K562 (cell line): ENCODE measurements around the gene DPP10. TPM values are rescaled to one million over a fixed set of nuclear protein-coding genes. Genes with fewer than 3 reads are reported as not detected.

Experiments used
- ATAC-seq: fragments of 200-7000 bp; cut with Tn5 transposase; 3 replicates; pipeline ENCODE4 v1.9.1; 2020; ENCODE audit warnings: moderate library complexity
- BruUV-seq: library from RNA; stranded (reverse); fragments of 400-500 nt; replicated peaks from 2 replicates; lab custom pipeline; 2021; lab: Mats Ljungman, UMichigan
- CTCF ChIA-PET: fragments of 300-600 bp; formaldehyde crosslinking; extraction: SDS; loops from one replicate; lab custom pipeline; 2021; ENCODE audit warnings: low intra/inter-chr PET ratio; lab: Yijun Ruan, JAX
- POLR2A ChIA-PET: fragments of 300-600, 350-650 bp; sonication (Branson Sonifier 250); formaldehyde crosslinking; extraction: SDS; loops from one replicate; lab custom pipeline; 2021; ENCODE audit warnings: antibody characterized with exemption, inconsistent platforms; lab: Yijun Ruan, JAX
- DNase-seq, 4 experiments: peaks; one replicate each; pipeline versions ENCODE4 v3.0.0 to v3.0.0-alpha.2; 2011 to 2018; ENCODE audit warnings: low spot score in 3 of 4, mixed read lengths in 3 of 4; ENCODE audit errors: extremely low read depth in 1 of 4
- FAIRE-seq: peaks from 2 replicates; lab custom pipeline; 2011; peaks lifted over from hg19 to GRCh38; lab: Jason Lieb, UNC
- H2AFZ ChIP-seq: 2 replicates; pipeline ENCODE4 v1.6.0; 2011; ENCODE audit warnings: low read depth, low read length, control low read depth, inconsistent platforms
- H3K27ac ChIP-seq: fragments of 200-600 bp; 3 replicates; pipeline ENCODE4 v1.8.0; 2011; ENCODE audit warnings: low read depth, mild to moderate bottlenecking, control low read depth, inconsistent platforms, low read length, moderate library complexity, mixed read lengths; ENCODE audit errors: extremely low read depth
- H3K27me3 ChIP-seq, 2 experiments: fragments of 300-600 bp in 1 of 2; 2 replicates in 1 of 2; 3 replicates in 1 of 2; pipeline versions ENCODE4 v1.6.0 to v1.8.0; 2011; ENCODE audit warnings: inconsistent platforms in 2 of 2, low read length in 2 of 2, mild to moderate bottlenecking in 1 of 2, mixed read lengths in 1 of 2, moderate library complexity in 1 of 2; ENCODE audit not compliant: control insufficient read depth in 2 of 2, insufficient read depth in 2 of 2
- H3K36me3 ChIP-seq: fragments of 300-600 bp; 3 replicates; pipeline ENCODE4 v1.8.0; 2011; ENCODE audit warnings: mild to moderate bottlenecking, low read length, inconsistent platforms; ENCODE audit not compliant: control insufficient read depth, insufficient read depth
- H3K4me1 ChIP-seq, 2 experiments: fragments of 200-600 bp in 1 of 2; replicated peaks in 1 of 2; 2 replicates in 1 of 2; 3 replicates in 1 of 2; pipeline versions ENCODE4 v1.5.1 to v1.8.0; 2011; ENCODE audit warnings: inconsistent platforms in 2 of 2, low read length in 2 of 2, mild to moderate bottlenecking in 1 of 2, mixed read lengths in 1 of 2, moderate library complexity in 1 of 2; ENCODE audit not compliant: control insufficient read depth in 2 of 2, insufficient read depth in 2 of 2
- H3K4me2 ChIP-seq: 2 replicates; pipeline ENCODE4 v1.6.1; 2011; ENCODE audit warnings: low read length, control low read depth, inconsistent platforms, mixed read lengths; ENCODE audit not compliant: insufficient read depth
- H3K4me3 ChIP-seq: fragments of 200-600 bp; sonication (generic), shearing (Covaris generic); 2 replicates; pipeline ENCODE4 v1.5.1; 2016; ENCODE audit warnings: control low read depth, inconsistent platforms
- H3K79me2 ChIP-seq: fragments of 200-600 bp; 3 replicates; pipeline ENCODE4 v1.8.0; 2011; ENCODE audit warnings: low read length, inconsistent platforms; ENCODE audit not compliant: control insufficient read depth, insufficient read depth
- H3K9ac ChIP-seq, 2 experiments: 2 replicates each; pipeline versions ENCODE4 v1.6.0 to v1.6.1; 2011; ENCODE audit warnings: low read depth in 2 of 2, low read length in 2 of 2, control low read depth in 1 of 2, inconsistent platforms in 1 of 2, mild to moderate bottlenecking in 1 of 2, mixed read lengths in 1 of 2; ENCODE audit not compliant: insufficient read depth in 1 of 2
- H3K9me1 ChIP-seq: one replicate; pipeline ENCODE4 v1.6.0; 2011; ENCODE audit warnings: inconsistent platforms, mild to moderate bottlenecking, low read length, moderate library complexity; ENCODE audit not compliant: control insufficient read depth, insufficient read depth
- H3K9me3 ChIP-seq: replicated peaks from 2 replicates; pipeline ENCODE4 v1.5.1; 2011; ENCODE audit warnings: low read depth, low read length, inconsistent platforms; ENCODE audit not compliant: control insufficient read depth, insufficient read depth
- H4K20me1 ChIP-seq: replicated peaks from 2 replicates; pipeline ENCODE4 v1.6.1; 2011; ENCODE audit warnings: low read length, inconsistent platforms, mixed read lengths; ENCODE audit not compliant: control insufficient read depth, insufficient read depth
- GATAD2A ChIP-seq: fragments of 450-650 bp; IDR thresholded peaks from 2 replicates; pipeline ENCODE4 v1.6.1; 2017
- NR3C1 ChIP-seq: sonication (generic); formaldehyde crosslinking; IDR thresholded peaks from 2 replicates; pipeline ENCODE4 v1.8.1; 2022; ENCODE audit warnings: missing genetic modification reagents
- SETDB1 ChIP-seq: IDR thresholded peaks from one replicate; pipeline ENCODE4 v1.6.1; 2012; ENCODE audit warnings: low read length, control low read depth, inconsistent platforms
- U2AF1 ChIP-seq: fragments of 200-400 bp; formaldehyde crosslinking; optimal IDR thresholded peaks from 2 replicates; pipeline ENCODE3; 2017; ENCODE audit warnings: mild to moderate bottlenecking, low read depth, low read length, moderate library complexity
- ZKSCAN1 ChIP-seq: fragments of 150-350 bp; IDR thresholded peaks from 2 replicates; pipeline ENCODE4 v1.6.1; 2016; ENCODE audit warnings: low read depth, low read length
- ZNF224 ChIP-seq: sonication (generic); formaldehyde crosslinking; IDR thresholded peaks from 2 replicates; pipeline ENCODE4 v1.8.0; 2022; ENCODE audit warnings: mild to moderate bottlenecking, missing genetic modification reagents
- WGBS: fragments of 100-300 bp; shearing (Covaris generic); methylation state at CpG from one replicate; pipeline ENCODE4 v1.1.6; 2016; ENCODE audit warnings: low coverage, mixed read lengths; ENCODE audit not compliant: insufficient coverage; ENCODE audit errors: missing lambda C conversion rate; 5-methylcytosine and 5-hydroxymethylcytosine counted together
- in situ Hi-C: fragments of 300-500 bp; cut with MboI; formaldehyde crosslinking; loops from 4 replicates; pipeline ENCODE4 v1.15.0; 2018; ENCODE audit warnings: inconsistent platforms, mixed read lengths
- intact Hi-C: fragments of 100-400 bp; cut with micrococcal nuclease; formaldehyde crosslinking; loops from 2 replicates; pipeline ENCODE4 v1.14.2; 2022
- polyA plus RNA-seq, 8 experiments: library from polyadenylated mRNA; depleted of rRNA in 4 of 8; stranded (reverse) in 5 of 8; unstranded in 3 of 8; fragments of >200 nt; fragmentation: Nextera tagmentation in 2 of 8; fragmentation: Illumina TruSeq in 1 of 8; extraction: Ambion mirVana in 2 of 8; extraction: Trizol in 1 of 8; gene quantifications; 2 replicates each; pipeline versions ENCODE4 v1.2.1 to v1.2.3, GENCODE V29; 2011 to 2014; ENCODE audit warnings: inconsistent platforms in 1 of 8, missing spikeins in 1 of 8
- total RNA-seq, 7 experiments: library from RNA; depleted of rRNA in 6 of 7; stranded (reverse); fragments of >200 nt in 6 of 7; fragmentation: Illumina TruSeq in 2 of 7; extraction: Trizol in 2 of 7; gene quantifications; 2 replicates each; pipeline versions ENCODE4 v1.2.1 to v1.2.3, GENCODE V29; 2011 to 2021; ENCODE audit warnings: low replicate concordance in 1 of 7
- TF ChIP-seq, protein P1 (sequence below): fragments of 250-450 bp; sonication (Bioruptor Pico); IDR thresholded peaks from 2 replicates; pipeline ENCODE4 v1.4.0; 2020; ENCODE audit warnings: mild to moderate bottlenecking
- TF ChIP-seq, protein P2 (sequence below): fragments of 450-650 bp; formaldehyde crosslinking; IDR thresholded peaks from 2 replicates; pipeline ENCODE4 v1.4.0; 2020; ENCODE audit warnings: mild to moderate bottlenecking, mixed read lengths

DPP10 gene
- total and polyA plus RNA-seq, 9 of the 15 experiments (the other 6 are each of a cell fraction or from before 2014, with no cell fraction given): not detected

DNA sequence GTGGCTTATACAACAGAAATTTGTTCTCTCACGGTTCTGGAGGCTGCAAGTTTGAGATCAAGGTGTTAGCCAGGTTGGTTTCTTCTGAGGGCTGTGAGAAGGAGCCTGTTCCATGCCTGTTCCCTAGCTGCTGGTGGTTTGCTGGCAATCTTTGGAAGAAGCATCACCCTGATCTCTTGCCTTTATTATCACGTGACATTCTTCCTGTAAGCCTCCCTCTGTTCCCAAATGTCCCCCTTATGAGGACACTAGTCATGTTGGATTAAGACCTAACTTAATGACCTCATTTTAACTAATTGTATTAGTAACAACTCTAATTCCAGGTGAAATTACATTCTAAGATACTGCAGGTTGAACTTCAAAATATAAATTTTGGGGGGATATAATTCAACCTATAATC, 135.2 kb downstream of the DPP10 start:
- in situ Hi-C loops: no loop called here
- H3K79me2 ChIP-seq: no peaks in the 10 kb centered on the region
- no peak for TF ChIP-seq ZNF224 (CRISPR knock-in tag)
- TF ChIP-seq U2AF1: no peak
- TF ChIP-seq SETDB1: no peak
- no peak for TF ChIP-seq NR3C1 (CRISPR knock-in tag)
- TF ChIP-seq ZKSCAN1: no peak
- TF ChIP-seq, protein P1, sequence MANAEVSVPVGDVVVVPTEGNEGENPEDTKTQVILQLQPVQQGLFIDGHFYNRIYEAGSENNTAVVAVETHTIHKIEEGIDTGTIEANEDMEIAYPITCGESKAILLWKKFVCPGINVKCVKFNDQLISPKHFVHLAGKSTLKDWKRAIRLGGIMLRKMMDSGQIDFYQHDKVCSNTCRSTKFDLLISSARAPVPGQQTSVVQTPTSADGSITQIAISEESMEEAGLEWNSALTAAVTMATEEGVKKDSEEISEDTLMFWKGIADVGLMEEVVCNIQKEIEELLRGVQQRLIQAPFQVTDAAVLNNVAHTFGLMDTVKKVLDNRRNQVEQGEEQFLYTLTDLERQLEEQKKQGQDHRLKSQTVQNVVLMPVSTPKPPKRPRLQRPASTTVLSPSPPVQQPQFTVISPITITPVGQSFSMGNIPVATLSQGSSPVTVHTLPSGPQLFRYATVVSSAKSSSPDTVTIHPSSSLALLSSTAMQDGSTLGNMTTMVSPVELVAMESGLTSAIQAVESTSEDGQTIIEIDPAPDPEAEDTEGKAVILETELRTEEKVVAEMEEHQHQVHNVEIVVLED: no peak
- TF ChIP-seq, protein P2, sequence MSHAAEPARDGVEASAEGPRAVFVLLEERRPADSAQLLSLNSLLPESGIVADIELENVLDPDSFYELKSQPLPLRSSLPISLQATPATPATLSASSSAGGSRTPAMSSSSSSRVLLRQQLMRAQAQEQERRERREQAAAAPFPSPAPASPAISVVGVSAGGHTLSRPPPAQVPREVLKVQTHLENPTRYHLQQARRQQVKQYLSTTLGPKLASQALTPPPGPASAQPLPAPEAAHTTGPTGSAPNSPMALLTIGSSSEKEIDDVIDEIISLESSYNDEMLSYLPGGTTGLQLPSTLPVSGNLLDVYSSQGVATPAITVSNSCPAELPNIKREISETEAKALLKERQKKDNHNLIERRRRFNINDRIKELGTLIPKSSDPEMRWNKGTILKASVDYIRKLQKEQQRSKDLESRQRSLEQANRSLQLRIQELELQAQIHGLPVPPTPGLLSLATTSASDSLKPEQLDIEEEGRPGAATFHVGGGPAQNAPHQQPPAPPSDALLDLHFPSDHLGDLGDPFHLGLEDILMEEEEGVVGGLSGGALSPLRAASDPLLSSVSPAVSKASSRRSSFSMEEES (CRISPR knock-in tag): peak; percentile 78
- TF ChIP-seq GATAD2A: no peak
- FAIRE-seq (no peak), ATAC-seq (no peak), DNase-seq (no peak)
- WGBS: 0% methylated on average over 2 of the region's 2 CpGs
- H3K36me3 ChIP-seq: no peaks in the 10 kb centered on the region
- intact Hi-C loops: no loop called here
- H3K4me1 ChIP-seq: no peaks in the 10 kb centered on the region
- H4K20me1 ChIP-seq: no peaks in the 10 kb centered on the region
- ChIA-PET CTCF (no interaction called here), POLR2A (no interaction called here)
- H3K9me3 ChIP-seq: no peaks in the 10 kb centered on the region
- H2AFZ ChIP-seq: no peak overlapping the region
- no peaks in the 10 kb centered on the region for H3K9me1 ChIP-seq
- no peaks in the 10 kb centered on the region for H3K27me3 ChIP-seq
- H3K4me2 ChIP-seq: no peak overlapping the region
- H3K4me3 ChIP-seq: no peak overlapping the region
- no peak overlapping the region for H3K27ac ChIP-seq
- no peak overlapping the region for H3K9ac ChIP-seq
- BruUV-seq: no TSS peak
